ENCODE results near the gene CUBN.

CUBN gene

DNA sequence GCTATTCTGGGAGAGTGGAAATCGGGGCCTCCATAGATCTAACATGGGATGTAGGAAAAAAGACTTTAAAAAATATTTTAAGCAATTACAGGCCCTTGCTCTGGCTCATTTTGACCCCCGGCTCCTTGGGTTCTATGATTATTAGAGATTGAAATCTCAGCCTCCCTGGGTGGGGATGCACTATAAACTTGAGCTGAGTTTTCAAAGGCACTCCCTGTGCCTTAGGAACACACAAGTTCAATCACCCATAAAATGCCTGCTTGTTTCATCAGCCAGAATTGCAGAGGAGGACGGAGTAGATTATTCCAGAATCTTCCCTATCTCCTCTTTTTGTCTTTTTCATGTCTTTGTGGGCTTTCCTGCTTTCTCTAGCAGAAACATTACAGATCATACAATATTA, 145.4 kb downstream of the CUBN start:
- no peak for DNase-seq

DNA sequence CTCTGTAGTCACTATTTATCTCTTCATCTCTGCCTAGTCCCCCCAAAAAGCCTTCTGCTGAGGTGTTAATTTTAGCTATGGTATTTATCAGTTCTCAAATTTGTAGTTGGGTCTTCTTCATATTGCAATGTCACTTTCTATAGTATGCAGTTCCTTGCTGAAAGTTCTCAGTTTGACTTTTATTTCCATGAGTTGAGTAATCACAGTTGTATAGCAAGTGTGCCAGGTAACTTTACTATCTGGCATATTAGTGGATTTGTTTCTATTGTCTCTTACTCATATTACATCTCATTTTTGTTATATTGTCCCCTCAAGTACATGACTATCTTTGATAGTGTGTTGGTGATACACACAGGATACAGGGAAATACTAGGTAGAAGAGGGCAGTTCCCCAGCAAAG, 152.8 kb downstream of the CUBN start:
- no peak for DNase-seq

DNA sequence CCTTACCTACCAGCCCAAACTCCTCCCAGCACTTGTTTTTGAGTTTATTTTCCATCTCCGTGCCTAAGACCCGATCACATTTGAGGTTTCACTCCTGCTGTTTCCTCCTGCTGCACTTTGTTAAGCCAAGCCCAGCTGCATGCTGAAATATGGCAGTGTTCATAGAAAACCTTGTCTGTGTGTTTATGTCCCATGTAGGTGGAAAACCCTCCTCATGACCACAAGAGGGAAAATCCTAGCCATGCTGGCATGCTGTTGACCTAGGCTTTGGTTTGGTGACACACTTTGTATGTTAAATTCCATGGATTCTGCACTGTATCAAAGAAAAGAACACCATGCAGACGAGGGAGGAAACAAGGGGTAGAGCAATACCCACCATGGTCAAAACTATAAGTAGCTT, 154.4 kb downstream of the CUBN start:
- DNase-seq, result no peak

DNA sequence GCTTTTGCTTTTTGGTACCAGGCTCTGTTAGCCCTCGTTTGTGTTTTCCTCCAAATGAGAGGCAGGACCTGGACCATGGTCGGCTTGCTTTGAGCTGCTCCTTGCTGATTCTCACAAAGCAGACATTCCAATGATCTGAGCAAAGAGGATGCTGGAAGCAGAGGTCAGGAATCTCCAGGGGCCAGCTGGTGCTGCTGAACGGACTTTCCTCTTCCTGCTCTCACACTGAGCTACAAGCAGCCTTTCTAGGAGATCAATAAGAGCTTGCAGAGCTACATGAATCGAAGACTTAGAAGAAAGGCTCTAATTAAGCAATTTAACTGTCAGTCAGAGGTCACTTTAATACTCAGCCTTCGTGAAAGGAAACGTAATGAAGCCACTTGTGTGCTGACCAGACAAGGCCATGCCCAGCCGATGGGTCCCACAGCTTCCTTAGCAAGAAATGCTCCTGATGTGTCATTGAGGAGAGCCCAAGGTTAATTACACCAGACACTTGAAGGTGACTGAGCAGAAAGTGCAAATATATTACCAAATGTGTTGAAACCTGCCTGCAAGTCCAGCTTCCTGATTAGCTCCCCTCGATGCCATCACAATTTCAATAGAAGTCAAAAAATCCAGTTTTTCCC, 161.1 kb downstream of the CUBN start:
- peak; percentile 93 for DNase-seq

DNA sequence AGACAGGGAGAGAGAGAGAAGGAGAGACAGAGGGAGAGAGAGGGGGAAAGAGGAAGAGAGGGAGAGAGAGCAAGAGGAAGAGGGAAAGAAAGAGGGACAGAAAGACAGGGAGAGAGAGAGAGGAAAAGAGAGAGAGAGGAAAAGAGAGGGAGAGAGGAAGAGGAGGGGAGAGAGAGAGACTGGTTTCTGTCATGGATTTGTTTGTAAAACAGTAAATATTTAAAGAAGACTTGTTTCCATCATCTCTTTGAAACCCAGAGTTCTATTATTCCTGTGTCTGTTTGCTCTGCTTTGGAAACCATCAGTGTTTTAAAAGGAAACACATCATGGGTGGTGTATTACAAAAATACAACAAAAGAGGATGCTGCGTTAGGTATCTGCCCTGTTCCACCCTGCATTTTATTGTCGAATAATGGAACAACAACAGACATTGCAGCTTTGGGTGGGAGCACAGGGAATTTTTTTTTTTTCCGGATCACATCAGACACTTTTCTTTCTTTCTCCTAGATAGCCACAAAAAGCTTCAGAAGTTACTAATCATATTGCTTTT, 161.7 kb downstream of the CUBN start:
- no peak for DNase-seq

DNA sequence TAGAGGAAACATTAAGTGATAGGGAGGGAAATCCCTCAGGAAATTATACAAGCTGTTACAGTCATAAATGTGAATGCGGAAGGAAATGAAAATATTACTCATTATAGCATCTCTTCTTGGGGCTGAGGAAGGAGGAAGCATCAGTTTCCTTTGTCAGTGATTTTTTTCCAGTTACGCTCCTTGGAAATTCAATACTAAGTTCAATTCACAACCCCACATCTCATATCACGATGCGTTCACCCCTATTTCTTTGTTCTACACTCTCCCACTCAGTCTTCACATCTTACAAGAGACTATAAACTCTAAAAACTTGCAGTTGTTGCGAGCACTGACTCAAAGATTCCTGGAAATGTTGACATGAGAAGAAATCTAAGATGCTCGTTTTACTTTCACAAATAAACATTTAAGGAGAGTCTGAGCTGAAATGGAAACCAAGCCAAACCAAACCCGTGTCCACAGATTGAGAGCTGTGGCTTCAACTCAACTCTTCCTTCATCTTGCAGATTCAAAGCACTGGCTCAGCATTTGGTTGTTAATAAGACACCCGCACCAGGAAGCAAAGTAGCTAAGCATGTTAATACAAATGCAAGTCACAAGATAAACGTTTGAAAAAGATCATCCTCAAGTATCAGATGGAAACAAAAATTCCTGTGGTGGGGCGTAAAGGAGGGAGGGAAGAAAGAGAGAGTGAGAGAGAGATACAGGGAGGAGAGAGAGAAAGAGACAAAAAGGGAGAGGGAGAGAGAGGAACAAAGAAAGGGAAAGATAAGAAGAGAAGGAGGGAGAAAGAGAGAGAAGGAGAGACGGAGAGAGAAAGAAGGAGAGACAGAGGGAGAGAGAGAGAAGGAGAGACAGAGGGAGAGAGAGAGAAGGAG, 162.4 kb downstream of the CUBN start:
- no peak for DNase-seq

DNA sequence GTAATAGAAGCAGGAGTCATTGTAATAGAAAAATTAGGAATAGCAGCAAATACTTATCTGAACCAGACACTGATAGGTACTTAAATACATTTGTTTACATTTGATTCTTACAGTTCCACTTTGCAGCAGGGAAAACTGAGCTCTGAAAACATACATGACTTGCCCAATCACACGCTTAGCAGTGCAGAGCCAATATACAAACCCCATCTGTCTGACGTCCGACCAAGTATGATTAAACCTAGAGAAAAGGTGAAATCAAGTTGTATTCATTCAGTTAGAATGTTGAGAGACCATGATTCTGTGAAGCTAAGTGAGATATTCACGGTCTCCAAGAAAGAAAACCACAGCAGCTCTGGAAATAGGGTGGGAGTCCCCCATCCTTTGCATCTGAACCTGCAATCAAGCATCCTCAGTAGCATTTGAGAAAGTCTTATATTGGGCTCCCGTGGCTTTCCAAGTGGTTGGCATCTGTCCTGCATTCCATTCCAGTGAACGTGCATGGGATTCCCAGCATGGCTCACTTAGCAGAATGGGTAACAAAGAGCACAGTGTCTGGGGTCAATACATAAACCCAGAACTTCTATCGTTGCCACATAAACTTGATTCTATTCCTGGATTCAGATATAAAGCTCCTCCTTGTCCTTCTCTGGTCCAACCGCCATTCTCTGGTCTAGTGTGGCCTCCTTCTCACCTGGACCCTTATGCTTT, 163.7 kb downstream of the CUBN start:
- peak; percentile 93 for DNase-seq

DNA sequence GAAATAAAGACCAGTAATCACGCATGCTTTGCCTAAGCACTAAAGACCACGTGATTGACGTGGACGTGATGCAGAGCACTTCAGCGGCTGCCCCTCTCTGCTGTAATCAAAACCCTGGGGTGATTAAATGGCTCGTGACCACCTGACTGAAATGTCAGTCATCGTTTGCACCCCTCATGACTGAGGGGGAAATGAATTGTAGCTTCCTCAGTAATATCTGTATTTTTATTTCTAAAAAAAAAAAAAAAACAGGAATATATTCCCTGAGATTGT, 164.3 kb downstream of the CUBN start:
- DNase-seq, result no peak

DNA sequence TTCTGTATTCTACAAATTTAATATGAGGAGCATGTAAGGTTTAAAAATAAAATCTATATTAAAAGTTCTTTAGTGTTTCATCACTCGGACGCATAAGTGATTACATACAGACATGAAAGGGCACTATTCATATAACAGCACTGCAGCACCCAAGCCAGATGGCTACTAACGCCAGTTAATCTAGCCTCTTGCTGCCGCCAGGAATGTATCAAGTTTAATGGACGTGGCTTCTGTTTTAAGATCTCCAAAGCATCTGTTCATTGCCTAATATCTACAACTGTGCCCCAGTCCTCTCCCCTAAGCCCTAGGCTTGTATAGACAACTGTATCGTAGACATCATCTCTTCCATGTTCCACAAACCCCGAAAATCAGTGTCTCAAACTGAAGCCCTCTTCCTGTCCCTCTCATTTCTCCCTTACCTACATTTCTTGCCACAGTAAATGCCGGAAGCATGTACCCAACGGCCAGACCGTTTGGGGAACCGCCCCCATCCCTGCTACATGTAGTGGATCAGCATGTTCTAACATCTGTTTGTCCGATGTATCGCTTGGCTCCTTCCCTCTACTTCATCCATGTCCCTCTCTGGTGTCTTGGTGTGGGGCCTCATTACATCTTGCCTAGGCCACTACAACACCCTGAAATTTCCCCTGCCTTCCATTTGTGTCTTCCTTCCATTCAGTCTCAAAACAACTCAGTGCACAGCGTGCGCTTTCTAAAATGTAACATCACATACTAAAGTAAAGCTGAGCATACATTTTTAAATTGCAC, 164.9 kb downstream of the CUBN start:
- DNase-seq, result no peak

DNA sequence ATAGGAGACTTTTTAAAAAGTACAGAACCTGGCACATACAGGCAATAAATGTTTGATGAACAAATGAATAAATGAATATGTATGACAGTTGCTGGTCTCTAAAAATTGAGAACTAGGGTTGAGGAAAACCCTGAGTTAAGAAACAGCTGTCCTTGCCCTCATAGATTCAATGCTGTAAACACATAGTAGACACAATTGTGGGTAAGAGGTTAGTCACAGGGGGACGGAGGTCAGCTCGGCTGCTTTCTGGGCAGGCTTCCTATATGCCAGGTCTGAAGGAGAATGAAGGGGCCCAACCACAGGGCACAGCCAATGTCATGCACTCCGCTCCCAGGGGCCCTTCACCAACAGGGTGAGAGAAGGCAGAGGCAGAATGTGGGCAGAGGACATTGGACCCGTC, 169.1 kb downstream of the CUBN start:
- no peak for DNase-seq

DNA sequence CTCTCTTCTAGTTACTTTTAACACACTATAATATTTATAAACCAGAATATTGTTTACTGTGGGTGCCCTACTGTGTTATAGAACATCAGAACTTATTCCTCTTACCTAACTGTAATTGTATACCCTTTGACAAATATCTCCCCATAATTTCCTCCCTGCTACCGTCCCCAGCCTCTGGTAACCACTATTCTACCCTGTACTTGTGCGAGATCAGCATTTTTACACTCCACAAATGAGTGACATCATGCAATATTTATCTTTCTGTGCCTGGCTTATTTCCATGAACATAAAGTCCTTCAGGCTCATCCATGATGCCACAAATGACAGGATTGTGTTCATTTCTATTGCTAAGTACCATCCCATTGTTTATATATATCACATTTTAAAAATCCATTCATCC, 172.6 kb downstream of the CUBN start:
- DNase-seq, result no peak

DNA sequence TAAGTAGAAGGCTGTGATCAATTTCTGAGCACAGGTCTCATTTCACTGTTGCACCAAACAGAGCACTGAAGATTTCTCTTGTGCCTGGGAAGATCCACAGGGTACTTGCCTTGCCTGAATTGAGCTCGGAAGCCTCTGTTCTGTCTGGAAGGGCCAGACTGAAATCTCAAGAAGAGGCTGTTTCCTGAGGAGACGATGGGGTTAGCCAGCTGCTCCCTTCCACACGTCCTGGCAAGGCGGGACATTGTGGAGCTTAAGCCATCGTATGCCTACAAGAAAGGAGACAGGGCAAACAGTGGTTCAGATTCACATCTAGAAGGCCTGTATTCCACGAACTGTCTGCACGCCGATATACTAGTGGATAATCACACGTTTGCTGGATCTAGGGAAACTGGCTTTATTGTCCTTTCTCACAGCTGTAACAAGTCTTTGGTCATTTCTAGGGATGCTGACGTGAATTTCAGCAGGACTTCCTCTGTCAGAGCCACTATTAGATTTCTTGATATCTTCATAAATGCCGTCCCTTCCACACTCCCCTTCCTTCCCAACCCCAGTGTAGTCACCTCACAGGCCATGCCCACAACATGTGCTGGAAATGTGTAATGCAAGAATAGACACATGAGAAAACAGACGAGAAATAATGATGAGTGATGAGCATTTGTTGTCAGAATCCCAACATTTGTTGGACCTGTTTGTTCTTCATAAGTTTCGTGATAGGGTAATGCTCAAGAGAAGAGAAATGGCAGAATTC, 175.2 kb downstream of the CUBN start:
- no peak for DNase-seq

DNA sequence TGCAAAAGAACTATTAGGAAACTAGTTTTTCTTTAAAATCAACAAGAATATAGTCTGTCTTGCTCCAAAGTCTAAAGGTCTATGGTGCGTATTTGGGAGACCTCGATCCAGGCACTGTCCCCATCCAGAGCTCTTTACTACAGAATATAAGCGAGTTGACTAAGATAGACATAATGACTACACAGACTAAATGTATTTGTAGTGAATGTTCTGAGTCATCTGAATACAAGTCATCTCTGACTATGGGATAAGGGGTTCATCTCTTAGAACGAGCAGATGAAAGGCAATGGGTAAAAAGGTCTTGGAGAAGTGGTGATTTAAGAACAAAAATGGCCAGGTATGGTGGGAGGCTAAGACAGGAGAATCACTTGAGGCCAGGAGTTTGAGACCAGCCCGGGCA, 176.3 kb downstream of the CUBN start:
- DNase-seq, result no peak

DNA sequence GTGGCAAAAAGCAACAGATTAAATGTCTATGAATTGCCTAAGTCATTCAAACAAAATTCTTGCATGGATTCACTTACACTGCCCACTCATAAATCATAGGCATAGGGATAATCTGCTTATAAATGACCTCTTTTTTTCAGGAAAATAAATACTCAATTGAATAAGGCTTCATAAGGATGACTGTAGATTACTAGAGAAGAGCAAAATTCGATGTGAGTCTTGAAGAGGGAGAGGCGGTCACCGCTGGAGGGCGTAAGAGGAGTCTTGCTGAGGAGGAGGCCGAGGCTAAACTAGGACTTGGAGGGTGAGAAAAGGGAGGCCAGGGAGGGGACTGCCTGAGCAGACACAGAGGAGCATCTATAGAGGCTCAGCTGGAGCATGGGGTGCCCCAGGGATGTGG, 177.0 kb downstream of the CUBN start:
- DNase-seq, result peak; percentile 66

DNA sequence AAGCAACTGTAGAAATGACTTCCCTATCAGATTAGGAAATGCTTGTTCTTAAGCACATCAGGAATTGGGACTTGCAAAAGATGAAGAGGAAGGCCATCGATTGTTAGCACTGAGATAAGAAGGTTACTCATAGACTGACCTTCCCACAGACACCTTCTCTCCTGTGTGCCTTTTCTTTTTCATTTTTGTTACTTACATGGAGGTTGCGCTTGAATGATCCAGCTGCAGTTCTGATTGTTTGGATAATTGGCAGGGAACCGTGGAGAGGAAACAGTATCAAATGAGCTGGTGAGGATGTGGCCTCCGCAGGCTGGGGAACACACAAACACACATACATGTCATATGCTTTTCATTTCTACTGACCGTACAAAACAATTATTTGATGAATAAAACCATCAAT, 177.5 kb downstream of the CUBN start:
- DNase-seq, result no peak

DNA sequence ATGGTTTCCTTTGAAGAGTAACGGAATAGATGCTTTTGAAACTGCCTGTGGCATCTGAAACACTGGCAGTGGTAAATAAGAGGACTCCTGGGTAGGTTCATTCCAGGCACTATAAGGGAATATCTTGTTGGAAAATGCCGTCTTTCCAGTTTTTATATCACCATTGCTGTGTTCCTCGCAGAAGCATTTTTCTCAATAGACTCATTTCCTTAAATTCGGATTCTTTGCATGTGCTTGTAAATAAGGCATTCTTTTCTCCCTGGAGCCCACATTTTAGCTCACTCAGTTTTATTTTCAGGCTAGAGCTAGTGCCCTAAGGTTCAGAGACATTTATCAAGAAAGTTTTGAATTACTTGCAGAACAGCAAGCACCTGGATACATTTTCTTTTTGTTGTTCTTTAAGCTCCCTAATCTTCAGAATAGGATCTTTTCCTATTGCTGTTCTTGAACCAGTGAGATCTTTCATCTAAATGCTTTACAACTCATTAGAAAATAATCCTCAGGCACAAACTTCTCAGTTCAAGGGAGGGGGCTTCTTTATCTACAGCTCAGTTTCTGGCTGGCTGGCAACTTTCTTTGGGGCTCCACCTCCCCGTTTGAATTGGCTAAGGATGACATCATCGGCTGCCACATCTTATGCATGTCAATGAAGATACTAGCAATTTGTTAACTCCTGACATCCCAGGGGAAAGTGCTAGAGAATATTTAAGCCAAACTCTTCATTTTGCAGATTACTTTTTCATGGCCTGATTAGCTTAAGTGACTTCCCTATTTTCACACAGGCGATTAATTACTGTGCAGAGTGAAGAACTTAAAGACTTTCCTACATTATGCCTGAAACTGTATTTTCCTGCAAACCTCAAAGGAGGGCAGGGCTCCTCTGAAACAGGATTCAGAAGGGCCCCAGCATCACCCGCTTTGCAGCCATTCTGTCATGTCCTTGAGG, 178.7 kb downstream of the CUBN start:
- DNase-seq, result peak; percentile 83

DNA sequence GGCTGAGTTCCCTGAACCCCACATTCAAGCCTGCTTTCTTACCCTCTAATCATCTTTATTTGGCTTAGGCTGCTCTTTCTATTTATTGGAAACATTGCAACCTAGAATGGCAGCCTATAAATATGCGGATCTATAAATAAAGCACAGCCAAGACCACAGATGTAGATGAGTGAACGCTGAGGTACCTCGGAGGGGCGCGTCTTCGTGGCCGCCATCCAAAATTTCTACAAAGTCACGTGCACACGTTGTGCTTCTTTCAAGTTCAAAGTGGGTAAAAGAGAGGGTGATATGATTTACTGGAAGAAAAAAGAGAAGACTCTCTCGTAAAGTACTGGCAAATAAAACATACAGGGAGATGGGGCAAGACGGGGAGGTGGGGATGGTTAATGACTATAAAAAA, 179.8 kb downstream of the CUBN start:
- DNase-seq, result no peak

DNA sequence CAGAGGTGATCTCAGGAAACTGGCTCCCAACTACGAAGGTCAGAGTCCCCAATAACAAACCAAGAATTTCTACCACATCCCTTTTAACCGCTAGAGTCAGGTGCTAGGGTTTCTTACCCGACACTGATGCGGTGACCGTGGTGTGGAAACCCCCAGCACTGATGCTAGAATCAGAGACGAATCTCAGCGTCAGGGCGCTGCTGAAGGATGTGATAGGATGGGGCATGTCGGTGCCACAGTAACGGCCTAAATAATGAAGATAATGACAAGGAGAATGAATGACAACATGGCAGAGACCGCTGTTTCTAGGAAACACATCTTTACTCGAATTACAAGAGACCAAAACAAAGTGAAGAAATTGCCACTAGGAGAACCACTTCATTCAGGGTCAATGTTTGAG, 181.2 kb downstream of the CUBN start:
- no peak for DNase-seq

DNA sequence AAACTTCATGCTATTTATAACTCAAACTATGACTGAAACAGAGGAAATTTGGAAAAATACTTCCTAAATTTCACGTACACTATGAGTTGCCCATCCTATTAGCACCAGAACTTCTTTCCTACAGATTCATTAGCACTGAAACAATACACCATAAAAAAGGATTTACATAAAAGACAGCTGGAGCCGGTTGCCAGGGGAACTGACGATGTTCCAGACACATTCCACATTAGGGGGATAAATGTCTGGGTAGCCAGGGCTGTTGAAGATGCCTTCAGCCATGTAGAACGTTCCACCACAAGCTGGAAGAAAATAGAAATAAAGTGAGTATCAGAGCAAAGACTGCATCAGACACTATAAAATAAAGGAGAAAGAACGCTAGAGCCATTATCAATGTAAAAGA, 182.5 kb downstream of the CUBN start:
- no peak for DNase-seq

DNA sequence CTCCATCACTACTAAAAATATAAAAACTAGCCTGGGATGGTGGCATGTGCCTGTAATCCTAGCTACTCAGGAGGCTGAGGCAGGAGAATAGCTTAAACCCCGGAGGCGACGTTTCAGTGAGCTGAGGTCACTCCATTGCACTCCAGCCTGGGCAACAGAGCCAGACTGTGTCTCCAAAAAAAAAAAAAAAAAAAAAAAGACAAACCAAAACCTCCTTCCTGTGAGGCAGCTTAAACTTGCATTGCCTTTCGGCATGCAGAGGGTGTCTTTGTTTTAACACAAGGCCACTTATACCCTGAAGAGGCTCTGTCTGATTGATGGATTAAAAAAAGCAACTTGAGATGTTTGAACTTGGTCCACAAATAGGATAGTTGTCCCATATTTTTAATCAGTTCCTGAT, 184.0 kb downstream of the CUBN start:
- DNase-seq, result peak; percentile 59

DNA sequence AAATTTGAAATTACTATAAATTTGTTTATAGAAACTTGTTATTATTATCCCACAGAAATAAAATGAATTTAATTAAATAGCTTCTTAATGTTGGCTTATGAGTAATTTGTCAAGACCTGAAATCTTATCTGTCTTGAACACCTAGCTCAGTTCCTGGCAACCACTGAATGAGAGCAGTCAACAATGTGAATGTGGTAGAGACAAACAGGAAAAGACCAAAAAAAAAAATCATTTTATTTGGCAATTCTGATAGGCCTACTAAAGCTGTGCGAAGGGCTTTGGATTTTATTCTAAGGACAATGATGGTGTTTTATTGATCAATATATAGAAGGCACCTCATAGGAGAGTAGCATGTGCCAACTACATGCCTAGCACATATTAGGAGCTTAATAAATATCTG, 184.6 kb downstream of the CUBN start:
- no peak for DNase-seq

All from islet precursor cell (in vitro differentiated cells).